ELF-1 (cell line): ENCODE results near the gene CPA4.
A peak's percentile ranks its signal among the peaks of the same experiment; 100 is the strongest.
"Not testable (repeated sequence)": the region's sequence is repeated elsewhere in the genome, so short reads cannot be mapped to it uniquely, and the experiment has no call there.

Source experiments
- DNase-seq: peaks from one replicate; pipeline ENCODE4 v3.0.0-alpha.2; 2016; ENCODE audit warnings: low read depth, low spot score

CPA4 gene

DNA sequence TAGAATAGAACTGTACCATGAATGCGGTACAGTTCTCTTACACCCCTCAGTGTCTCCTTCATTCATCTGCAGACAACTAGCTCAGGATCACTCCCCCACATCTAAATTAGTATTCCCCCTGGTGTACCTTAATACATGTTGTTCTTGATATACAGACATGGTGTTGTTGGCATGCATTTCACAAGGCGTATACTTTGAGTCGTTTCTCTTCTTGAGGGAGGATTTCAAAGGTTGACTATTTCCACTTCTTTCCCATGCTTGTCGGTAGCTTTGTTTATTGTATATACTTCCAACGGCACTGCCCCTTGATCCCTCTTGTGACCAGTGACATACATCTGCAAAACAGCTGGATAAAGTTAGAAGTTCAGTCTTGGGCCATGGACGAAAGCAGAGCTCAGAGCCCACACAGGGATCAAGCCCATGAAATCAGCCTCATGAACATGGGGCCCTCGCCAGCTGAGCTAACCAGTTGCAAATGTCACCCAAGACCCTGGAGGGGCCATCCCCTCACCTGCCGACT is 8.6 kb downstream of the CPA4 start:
- DNase-seq, result no peak

DNA sequence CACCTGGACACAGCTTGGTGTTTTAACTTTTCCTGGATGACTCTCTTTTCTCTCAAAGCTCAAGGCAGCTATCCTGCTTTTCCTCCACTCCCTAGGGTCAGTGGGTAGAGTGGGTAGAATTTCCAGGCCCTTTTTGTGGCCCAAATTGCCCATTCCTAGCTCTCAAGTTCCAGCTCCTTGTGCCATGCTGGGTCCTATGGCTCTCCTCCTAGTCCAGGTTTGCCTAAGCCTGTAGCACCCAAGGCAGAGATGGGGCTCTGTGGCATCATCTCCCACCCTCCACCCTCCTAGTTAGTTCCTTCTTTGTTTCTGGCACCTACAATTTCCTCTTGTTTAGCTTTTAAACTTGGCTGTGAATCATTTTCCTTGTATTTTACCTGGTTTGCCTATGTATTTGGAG is 9.7 kb downstream of the CPA4 start:
- no peak for DNase-seq

DNA sequence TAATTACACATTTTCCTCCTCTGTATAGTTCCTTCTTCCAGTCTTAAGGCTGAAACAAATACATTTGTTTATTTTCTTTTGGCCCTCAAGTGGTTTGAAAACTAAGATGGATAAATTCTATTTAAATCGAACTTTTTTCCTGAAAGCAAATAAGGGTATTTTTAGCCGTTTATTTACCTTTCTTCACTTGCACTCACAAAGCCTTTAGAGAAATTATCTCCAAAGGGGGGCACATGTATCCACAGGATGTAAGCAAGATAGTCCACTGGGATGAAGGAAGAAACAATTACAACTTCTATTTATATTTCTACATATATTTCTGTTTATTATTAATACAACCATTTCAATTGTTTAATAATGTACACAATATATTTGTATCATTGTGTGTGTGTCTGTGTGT is 10.2 kb downstream of the CPA4 start:
- DNase-seq, result no peak

DNA sequence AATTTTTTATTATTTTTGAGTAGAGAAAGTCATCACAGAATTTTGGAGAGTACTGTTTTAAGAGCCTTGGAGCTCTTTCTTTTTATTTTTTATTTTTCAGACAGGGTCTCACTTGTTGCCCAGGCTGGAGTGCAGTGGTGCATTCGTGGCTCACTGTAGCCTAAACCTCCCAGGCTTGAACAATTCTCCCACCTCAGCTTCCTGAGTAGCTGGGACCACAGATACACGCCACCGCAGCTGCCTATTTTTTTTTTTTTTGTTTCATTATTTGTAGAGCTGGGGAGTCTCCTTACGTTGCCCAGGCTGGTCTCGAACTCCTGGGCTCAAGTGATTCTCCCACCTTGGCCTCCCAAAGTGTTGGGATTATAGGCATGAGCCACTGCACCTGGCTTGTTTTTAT is 10.6 kb downstream of the CPA4 start:
- DNase-seq, result no peak

DNA sequence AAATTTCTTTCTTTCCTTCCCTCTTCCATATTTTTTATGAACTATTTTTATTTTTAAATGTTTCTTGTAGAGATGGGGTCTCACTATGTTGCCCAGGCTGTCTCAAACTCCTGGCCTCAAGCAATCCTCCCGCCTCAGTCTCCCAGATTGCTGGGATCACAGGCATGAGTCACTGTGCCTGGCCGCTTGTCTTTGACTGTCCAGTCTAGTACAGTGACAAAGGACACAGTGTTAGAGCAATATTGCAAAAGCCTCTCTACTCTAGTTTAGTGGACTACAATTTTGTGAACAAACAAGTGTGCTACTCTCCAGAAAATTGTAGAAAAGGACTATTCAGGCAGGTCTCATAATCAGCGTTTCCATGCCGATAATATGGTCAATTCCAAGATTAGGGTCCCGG is 11.0 kb downstream of the CPA4 start:
- DNase-seq, result no peak

DNA sequence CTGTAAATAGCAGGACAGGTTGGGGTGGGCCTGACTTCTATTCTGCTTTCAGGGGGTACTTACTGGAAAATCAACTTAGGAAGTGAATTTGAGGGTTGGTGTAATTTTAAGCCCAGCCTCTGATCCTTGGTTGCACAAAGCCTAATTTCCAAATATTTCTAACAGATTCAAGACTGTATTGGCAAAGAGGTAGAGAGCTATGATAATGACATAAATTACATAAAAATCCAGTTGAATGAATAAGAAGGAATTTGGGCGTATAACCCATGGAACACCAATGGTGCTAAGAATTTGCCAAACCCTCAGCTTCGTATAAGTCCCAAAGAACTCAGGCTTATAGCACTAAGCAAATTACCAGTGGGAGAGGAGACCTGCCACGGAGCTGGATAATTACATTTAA is 11.9 kb downstream of the CPA4 start:
- DNase-seq, result no peak

DNA sequence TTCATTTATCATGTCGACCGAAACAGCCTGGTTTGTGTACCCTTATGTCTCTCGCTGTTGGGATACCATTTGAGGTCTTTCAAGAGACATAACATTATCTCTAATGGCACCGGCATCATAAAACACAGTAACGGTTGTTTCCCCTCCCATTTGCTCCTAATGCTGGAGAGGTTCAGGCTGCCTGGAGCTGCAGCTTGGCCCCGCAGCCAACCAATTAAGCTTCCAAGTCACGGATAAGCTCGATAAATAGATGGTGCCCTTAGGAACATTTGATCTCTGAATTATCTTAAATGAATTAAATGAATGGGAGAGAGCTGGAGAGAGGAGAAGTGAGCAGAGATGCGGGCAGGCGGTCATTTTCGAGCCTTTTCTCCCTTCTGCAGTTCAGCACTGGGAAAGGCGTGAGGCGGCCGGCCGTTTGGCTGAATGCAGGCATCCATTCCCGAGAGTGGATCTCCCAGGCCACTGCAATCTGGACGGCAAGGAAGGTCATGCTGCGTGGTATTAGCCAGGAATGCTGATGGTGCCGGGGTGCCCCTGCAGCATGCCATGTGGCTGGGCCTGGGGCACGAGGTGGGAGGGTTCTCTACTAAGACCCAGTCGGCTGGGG is 12.6 kb downstream of the CPA4 start:
- DNase-seq, result no peak

DNA sequence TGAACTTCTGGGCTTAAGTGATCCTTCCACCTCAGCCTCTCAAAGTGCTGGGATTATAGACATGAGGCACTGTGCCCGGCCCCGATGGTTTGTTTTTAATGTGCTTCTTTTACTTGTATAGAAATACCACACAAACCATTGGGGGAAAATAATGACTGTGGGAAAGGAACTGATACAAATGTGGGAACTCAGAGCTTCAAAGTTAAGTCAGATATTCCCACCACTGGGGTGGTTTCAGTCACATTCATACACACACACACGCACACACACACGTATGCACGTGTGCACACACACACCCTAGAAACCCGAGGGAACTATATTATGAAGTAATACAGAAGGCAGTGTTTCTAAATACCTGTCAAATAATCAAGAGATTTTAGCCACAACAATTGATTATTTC is 17.0 kb downstream of the CPA4 start:
- DNase-seq, result no peak

DNA sequence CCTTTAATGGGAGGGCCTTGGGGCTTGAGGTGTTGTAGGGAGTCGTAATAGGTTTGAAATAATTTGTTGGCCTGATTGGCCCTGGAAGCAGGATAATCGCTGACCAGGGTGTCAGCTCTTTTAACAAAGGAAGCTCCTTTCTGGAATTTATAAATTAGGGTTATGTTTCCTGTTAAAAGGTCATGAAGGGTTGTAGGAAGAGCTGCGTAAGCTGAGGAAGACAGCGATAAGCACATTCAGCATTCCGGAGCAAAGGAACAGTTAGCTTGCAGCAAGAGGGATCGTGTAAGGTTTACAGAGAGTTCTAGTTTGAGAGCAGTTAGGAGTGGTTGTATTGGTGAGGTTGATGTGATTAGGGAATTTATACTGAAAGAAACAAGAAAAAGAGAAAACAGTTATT is 21.3 kb downstream of the CPA4 start:
- DNase-seq, result no peak

DNA sequence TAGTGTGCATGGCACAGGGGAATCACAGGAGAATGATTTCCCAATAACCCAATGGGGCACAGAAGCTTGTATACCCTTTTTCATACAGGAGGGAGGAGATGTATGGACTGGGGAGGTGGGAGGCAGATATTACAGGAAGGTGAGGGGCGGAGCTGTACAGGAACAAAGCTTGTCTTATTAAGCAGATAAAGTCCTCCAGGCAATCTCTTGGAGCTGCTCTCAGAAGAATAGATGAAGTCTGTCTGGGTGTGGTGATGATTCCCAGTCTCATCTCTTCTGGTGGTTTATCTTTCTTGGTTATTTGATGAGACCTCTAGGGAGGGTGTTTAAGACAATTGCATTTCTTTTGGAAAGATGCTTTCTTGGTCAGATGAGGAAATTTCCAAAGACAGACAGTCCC is 26.6 kb downstream of the CPA4 start:
- DNase-seq, result no peak

DNA sequence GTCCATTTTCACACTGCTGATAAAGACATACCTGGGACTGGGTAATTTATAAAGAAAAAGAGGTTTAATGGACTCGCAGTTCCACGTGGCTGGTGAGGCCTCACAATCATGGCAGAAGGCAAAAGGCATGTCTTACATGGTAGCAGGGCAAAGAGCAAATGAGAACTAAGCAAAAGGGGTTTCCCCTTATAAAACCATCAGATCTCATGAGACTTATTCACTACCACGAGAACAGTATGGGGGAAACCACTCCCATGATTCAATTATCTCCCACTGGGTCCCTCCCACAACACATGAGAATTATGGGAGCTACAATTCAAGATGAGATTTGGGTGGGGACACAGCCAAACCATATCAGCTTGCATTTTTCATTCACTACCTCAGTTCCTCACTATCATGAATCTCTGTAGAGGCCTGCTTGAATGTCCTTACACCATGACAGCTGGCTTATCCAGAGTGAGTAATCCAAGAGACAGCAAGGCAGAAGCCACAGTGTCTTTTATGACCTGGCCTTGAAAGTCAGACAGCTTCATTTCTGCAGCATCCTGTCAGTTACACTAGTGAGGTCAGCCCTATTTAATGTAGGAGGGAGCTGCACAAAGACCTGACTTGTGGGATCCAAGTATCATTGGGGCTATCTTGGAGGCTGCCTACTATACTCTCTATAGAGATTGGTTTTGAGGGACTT is 28.7 kb downstream of the CPA4 start:
- DNase-seq, result not testable (repeated sequence)

DNA sequence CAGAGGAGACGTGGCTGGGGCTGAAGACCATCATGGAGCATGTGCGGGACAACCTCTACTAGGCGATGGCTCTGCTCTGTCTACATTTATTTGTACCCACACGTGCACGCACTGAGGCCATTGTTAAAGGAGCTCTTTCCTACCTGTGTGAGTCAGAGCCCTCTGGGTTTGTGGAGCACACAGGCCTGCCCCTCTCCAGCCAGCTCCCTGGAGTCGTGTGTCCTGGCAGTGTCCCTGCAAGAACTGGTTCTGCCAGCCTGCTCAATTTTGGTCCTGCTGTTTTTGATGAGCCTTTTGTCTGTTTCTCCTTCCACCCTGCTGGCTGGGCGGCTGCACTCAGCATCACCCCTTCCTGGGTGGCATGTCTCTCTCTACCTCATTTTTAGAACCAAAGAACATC is 29.7 kb downstream of the CPA4 start:
- DNase-seq, result peak; percentile 76

DNA sequence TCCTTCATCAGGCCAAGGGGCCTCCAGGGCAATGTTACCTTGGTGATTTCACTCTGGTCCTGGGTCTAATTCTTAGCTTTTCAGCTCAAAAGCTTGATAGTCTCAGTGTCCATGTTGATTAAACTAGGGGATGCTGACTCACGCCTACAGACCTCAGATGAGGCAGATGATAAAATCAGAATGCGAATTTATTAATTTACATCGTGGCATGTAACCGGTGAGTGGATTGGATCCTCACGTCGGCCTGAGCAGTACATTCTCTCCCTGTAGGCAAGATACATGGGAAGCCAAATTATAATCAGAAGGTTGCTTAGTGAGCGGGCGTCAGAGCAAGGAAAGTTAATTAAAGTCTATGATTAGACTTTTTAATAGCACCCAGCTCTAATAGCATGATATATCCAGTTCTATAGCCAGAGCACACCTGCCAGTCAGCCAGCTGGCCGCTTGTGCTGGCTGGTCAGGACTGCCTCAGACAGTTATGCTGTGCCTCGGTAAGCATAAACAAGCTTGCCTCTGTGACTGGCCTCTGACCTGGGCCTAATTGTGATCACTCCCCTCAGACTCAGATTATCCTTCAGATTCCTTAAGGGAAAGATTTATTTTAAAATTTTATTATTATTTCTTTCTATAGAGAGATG is 31.5 kb downstream of the CPA4 start:
- no peak for DNase-seq

DNA sequence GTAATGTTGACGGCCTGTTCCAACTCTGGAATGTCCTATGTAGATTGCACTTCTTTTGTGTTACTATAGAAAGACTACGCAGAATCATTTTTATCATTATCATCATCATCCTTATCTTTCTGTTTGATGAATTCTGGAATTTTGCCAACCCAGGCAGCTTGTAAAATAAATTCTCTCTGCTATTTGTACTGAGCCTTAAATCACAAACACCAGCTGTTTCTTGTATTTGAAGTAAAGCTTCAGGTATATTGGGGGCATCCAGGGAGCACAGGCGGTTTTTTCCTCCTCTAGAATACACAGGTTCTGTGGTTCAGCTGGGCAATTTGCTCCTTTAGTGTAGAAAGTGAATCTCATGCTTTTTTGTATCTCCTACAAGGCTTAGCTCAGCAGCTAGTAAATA is 36.7 kb downstream of the CPA4 start:
- no peak for DNase-seq

DNA sequence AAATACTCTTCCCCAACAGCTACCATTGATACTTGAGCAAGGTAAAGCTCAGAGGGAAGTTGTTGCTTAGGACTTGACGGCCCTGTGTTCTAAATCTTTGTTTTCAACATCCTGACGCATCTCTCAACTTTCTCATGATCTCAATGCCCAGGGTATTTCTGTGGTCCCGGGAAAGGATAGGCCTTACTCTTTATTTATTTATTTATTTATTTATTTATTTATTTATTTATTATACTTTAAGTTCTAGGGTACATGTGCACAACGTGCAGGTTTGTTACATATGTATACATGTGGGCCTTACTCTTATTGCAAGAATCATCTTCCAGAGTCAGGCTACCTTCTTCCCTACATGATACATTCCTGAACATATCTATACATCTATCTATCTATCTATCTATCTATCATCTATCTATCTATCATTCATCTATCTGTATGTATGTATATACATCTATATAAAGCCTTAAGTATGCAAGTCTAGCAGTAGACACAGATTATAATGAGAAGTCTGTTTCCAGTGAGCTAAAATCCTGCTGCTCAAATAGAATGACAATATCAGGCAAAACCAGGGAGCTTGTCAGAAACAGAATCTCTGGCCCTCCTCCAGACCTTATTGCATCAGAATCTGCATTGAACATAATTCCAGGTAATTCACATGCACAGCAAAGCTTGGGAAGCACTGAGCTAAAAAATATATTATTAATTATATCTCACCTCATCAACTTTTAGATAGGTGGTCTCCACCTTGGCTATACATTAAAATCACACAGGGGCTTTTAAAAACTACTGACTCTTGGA is 39.5 kb downstream of the CPA4 start:
- DNase-seq, result no peak

DNA sequence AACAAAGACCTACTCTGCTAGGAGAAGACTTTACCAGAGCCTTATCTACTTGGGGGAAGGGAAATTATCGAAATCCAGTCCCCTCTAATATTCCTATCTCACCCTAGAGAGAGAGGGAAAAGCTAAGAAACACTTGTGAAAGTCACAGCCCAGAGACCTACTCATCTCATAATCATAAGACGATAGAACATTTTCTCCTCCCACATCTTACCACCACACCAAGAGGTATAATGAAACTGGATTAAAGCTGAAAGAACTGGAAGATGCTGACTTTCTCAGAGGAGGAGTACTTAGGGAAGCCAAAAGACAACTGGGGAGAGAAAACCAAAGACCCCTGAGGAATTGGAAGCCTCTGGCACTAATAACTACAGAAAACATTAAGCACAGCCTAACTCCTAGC is 40.9 kb downstream of the CPA4 start:
- no peak for DNase-seq

DNA sequence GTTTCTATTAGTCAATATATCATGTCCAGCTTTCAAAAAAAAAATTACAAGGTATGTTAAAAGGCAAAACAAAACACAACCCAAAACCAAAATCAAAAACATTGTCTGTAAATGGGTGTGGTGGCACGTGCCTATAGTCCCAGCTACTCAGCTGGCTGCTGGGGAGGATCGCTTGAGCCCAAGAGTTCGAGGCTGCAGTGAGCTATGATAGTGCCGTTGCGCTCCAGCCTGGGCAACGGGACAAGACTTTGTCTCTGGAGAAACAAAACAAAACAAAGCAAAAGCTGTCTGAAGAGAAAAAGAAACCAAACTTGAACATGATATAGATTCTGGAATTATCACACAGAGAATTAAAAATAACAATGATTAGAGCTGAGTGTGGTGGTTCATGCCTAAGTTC is 41.3 kb downstream of the CPA4 start:
- no peak for DNase-seq

DNA sequence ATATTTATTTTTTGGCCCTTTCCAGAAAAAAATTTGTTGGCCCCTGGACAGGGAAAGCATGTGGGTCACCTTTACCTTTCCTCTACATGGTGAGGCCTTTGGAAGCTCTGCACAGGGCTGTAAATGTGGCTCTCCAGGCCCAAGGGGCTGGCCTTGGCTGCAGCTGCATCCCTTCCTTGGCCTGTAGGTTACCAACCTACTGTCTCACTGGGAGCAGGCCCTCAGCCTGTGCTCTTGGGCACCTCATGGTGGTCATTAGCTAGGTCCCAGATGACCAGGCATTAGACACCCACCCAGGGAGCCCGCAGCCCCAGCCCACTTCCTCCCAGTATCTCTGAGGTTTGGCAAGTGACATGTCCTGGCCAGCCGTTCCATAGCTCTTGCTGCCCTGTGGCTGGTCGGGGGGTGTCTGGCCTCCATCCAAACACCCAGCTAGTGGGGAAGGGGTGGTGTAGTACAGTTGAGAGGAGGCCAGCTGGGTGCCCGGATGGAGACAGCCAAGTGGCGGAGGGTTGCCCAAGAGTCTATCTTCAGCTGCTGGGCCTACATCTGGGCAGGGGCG is 44.5 kb downstream of the CPA4 start:
- DNase-seq, result no peak

DNA sequence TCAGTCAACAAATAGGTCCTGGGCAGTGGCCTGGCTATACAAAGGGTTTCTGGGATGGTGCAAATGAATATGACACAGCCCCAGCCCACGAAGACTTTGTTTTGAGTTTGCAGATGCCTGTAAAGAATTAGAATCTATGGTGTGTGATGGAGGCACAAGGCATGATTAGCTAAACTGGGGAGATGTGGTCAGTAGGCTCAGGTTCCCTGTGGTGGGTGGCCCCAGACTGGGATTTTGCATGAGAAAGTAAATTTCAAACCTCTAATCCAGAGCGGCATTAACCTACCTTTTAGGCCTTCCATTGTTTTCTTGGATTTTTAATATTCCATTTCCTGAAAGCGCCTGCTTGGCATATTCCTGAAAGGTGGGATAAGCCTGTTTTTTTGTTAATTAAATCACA is 45.3 kb downstream of the CPA4 start:
- no peak for DNase-seq

DNA sequence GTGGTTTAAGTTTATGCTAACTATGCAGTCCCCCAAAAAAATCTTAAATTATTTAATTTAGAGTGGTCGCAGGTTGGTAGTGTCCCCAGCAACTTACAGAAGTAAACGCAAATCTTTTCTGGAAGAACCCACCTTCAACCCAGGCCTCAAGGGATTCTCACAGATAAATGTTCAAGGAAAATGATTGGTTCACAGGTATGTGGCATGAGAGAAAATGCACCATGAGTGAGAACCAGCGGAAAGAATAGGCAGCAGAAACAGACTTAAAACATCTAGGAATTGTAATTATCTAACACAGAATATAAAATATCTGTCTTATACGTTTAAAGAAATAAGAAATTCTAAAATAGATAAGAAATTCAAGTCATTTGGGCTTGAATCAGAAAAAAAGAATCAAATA is 48.9 kb downstream of the CPA4 start:
- no peak for DNase-seq

DNA sequence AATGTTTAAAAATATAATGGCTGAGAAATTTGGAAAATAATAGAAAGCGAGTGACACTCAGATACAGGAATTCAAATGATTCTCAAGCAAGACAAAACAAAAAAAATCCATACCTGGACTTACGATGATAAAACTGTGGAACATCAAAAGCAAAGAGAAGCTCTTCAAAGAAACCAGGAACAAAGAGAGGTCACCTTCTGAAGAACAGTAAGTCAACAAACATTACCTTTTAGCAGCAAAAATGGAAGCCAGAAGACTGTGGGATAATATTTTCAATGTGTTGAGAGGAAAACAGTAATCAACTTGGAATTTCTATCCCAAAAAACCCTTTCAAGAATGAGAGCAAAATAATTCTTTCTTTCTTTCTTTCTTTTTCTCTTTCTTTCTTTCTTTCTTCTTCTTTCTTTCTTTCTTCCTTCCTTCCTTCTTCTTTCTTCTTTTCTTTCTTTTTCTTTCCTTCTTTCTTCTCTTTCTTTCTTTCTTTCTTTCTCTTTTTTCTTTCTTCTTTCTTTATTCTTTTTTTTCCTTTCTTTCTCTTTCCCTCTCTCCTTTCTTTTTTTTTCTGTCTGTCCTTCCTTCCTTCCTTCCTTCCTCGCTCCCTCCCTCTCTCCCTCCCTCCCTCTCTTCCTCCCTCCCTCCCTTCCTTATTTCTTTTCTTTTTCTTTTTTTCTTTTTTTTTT is 49.9 kb downstream of the CPA4 start:
- no peak for DNase-seq
